ENCODE results near the gene ADIPOQ. TPM values are rescaled to one million over a fixed set of nuclear protein-coding genes. Genes with fewer than 3 reads are reported as not detected.

Gene ADIPOQ
- total and polyA plus RNA-seq, 2 of the 4 experiments (the other 2 are of a cell fraction): not detected

- ChIA-PET CTCF (no interaction called here), POLR2A (ENCODE audit: unreplicated experiment) (interaction anchor here (0.5 kb wide), 1 partner anchor 213 kb away, joined by 3 read pairs; no protein-coding TSS in a partner anchor)
- Histone ChIP-seq H3K4ac (ENCODE audit: low read depth, low read length) (no peak overlapping the region), H3K4me2 (ENCODE audit: low read depth, low read length) (no peak overlapping the region), H2BK15ac (ENCODE audit: low read depth, low read length) (no peak overlapping the region), H3K36me3 (ENCODE audit: control insufficient read depth, insufficient read depth, low read length) (no peaks in the 10 kb centered on the region), H2AK9ac (replicated peaks; ENCODE audit: low read depth, low read length, poor library complexity) (no peak overlapping the region), H3K9ac (ENCODE audit: low read depth, low read length) (no peak overlapping the region), H4K91ac (ENCODE audit: insufficient read depth, low read depth, low read length) (no peak overlapping the region), H4K8ac (ENCODE audit: low read depth in 2 of 2, low read length in 2 of 2) (no peak overlapping the region), H3K18ac (ENCODE audit: low read depth, low read length) (no peak overlapping the region), H3K27me3 (ENCODE audit: control insufficient read depth, insufficient read depth, low read length) (peaks cover 2% of the 10 kb centered on the region), H3K27ac (ENCODE audit: insufficient read depth, low read length) (no peak overlapping the region), H3K23ac (ENCODE audit: low read depth, low read length) (no peak overlapping the region), H2BK5ac (ENCODE audit: low read depth, low read length, poor library complexity, severe bottlenecking) (no peak overlapping the region), H2AK5ac (ENCODE audit: low read depth, low read length) (no peak overlapping the region), H2BK20ac (ENCODE audit: low read depth, low read length) (no peak overlapping the region), H3K9me3 (ENCODE audit: control insufficient read depth, insufficient read depth, low read length) (no peaks in the 10 kb centered on the region), H3K79me1 (ENCODE audit: low read depth in 1 of 2, low read length in 2 of 2) (peaks cover 0 to 11% of the 10 kb centered on the region in 2 experiments; a peak in 2 of 4 replicates), H4K5ac (ENCODE audit: low read depth, low read length) (no peak overlapping the region), H3K4me1 (ENCODE audit: control insufficient read depth, insufficient read depth, low read length) (peaks cover 15% of the 10 kb centered on the region), H2BK120ac (ENCODE audit: low read depth, low read length) (peak overlapping the region; percentile 34), H2AFZ (replicated peaks; ENCODE audit: low read length, poor library complexity) (no peak overlapping the region), H3K14ac (replicated peaks; ENCODE audit: low read depth, low read length) (no peak overlapping the region), H3K9me1 (ENCODE audit: insufficient read depth, low read length) (no peaks in the 10 kb centered on the region; the same call in 1 of the 2 replicates), H3K56ac (ENCODE audit: extremely low read depth, insufficient read depth, low read length) (no peak overlapping the region), H4K20me1 (ENCODE audit: insufficient read depth, low read length) (no peaks in the 10 kb centered on the region), H3K4me3 (ENCODE audit: insufficient read depth, low read depth, low read length) (no peak overlapping the region)
- DNase-seq: peak; percentile 44
- no TSS peak for BruUV-seq (replicated peaks)
- intact Hi-C loops (cut with micrococcal nuclease): loop anchor here (10.0 kb wide), 1 partner anchor 559 kb away; no protein-coding TSS in a partner anchor
- in situ Hi-C loops (cut with MboI; ENCODE audit: low sequenced_read_pairs): loop anchor here (5.0 to 25.0 kb wide), 2 partner anchors 206 to 836 kb away; no protein-coding TSS in a partner anchor
- WGBS, 2 experiments (ENCODE audit: extremely low coverage in 2 of 2, insufficient read length in 1 of 2): no CpG with 5 or more reads among the region's 2 CpGs
- TF ChIP-seq CEBPB (IDR thresholded peaks at IDR 0.05; ENCODE audit: low read depth, low read length) (no peak), MXI1 (IDR thresholded peaks at IDR 0.05; ENCODE audit: borderline replicate concordance, low read depth, low read length) (no peak), USF2 (IDR thresholded peaks at IDR 0.05; ENCODE audit: low read depth, low read length) (no peak), MAFK (IDR thresholded peaks at IDR 0.05; ENCODE audit: low read depth, low read length) (no peak), MAZ (IDR thresholded peaks at IDR 0.05; ENCODE audit: borderline replicate concordance, low read depth, low read length) (no peak), CHD1 (IDR thresholded peaks at IDR 0.05; ENCODE audit: low read depth, low read length) (no peak), CTCF (conservative IDR thresholded peaks at IDR 0.05; ENCODE audit: low read depth, low read length) (no peak), POLR2A (IDR thresholded peaks at IDR 0.05; ENCODE audit: low read depth, low read length) (no peak), BHLHE40 (IDR thresholded peaks at IDR 0.05; ENCODE audit: low read depth, low read length) (no peak), RAD21 (IDR thresholded peaks at IDR 0.05; ENCODE audit: low read length) (no peak), ELK1 (IDR thresholded peaks at IDR 0.05; ENCODE audit: borderline replicate concordance, low read depth, low read length) (no peak)
- no peak for ATAC-seq (ENCODE audit: low read depth)
- dilution Hi-C loops (cut with HindIII; ENCODE audit: low sequenced_read_pairs, unreplicated experiment): no loop called here
These were observed 19.1 kb upstream of the ADIPOQ start for GRCh38 chr3:186823386-186823785.
